GM12878 (cell line): ENCODE data around the gene IRF4. TPM values are rescaled to one million over a fixed set of nuclear protein-coding genes. Genes with fewer than 3 reads are reported as not detected.

ENCODE experiments used
- ATF2 ChIP-seq: IDR thresholded peaks from 2 replicates; pipeline ENCODE4 v1.6.1; 2012; ENCODE audit warnings: low read length, inconsistent platforms
- BCLAF1 ChIP-seq: fragments of 450-650 bp; IDR thresholded peaks from 2 replicates; pipeline ENCODE4 v1.6.1; 2017; ENCODE audit warnings: antibody characterized with exemption, mild to moderate bottlenecking, moderate library complexity
- EP300 ChIP-seq, 2 experiments: fragments of 150-350 bp in 1 of 2; IDR thresholded peaks; 2 replicates each; pipeline ENCODE4 v1.6.1; 2011 to 2012; ENCODE audit warnings: low read depth in 2 of 2, low read length in 2 of 2, borderline replicate concordance in 1 of 2, improper control_type of control experiment in 1 of 2, inconsistent platforms in 1 of 2; ENCODE audit not compliant: control insufficient read depth in 1 of 2
- IKZF1 ChIP-seq: fragments of 450-650 bp; conservative IDR thresholded peaks from 2 replicates; pipeline ENCODE4 v1.6.1; 2017; ENCODE audit warnings: antibody characterized with exemption, mild to moderate bottlenecking
- NFIC ChIP-seq: IDR thresholded peaks from 2 replicates; pipeline ENCODE4 v1.6.1; 2012; ENCODE audit warnings: low read depth, mild to moderate bottlenecking, inconsistent platforms, low read length, moderate library complexity
- POLR2AphosphoS5 ChIP-seq: IDR thresholded peaks from 2 replicates; pipeline ENCODE4 v1.6.1; 2011; ENCODE audit warnings: mild to moderate bottlenecking, low read length, inconsistent platforms
- ZNF217 ChIP-seq: fragments of 450-650 bp; IDR thresholded peaks from 2 replicates; pipeline ENCODE4 v1.6.1; 2017; ENCODE audit warnings: antibody characterized with exemption, mild to moderate bottlenecking
- polyA plus RNA-seq, 11 experiments: library from polyadenylated mRNA; depleted of rRNA in 4 of 11; unstranded in 6 of 11; stranded (reverse) in 5 of 11; fragments of >200 nt; fragmentation: Nextera tagmentation in 4 of 11; fragmentation: Illumina TruSeq in 1 of 11; extraction: Ambion mirVana in 4 of 11; extraction: Trizol in 1 of 11; gene quantifications; 1 replicate in 1 of 11; 2 replicates in 10 of 11; pipeline versions ENCODE4 v1.2.1 to v1.2.3, GENCODE V29; 2011 to 2016; ENCODE audit warnings: inconsistent platforms in 2 of 11, missing spikeins in 2 of 11, low read depth in 1 of 11
- total RNA-seq, 4 experiments: library from RNA; depleted of rRNA in 3 of 4; stranded (reverse); fragments of >200 nt in 3 of 4; fragmentation: Illumina TruSeq in 1 of 4; extraction: Trizol in 1 of 4; gene quantifications; 2 replicates each; pipeline versions ENCODE4 v1.2.1 to v1.2.3, GENCODE V29; 2013 to 2021

The IRF4 gene
- total and polyA plus RNA-seq, 10 of the 15 experiments (the other 5 are each of a cell fraction or from before 2014, with no cell fraction given): 50.0 to 495 (median 257) TPM

- TF ChIP-seq ATF2 (peak; percentile 14), EP300 (IDR thresholded peaks at IDR 0.05; ENCODE audit: borderline replicate concordance in 1 of 2, control insufficient read depth in 1 of 2, low read depth in 2 of 2, low read length in 2 of 2) (no peak), IKZF1 (no peak), POLR2AphosphoS5 (peak; percentile 94), NFIC (0 out of 2 replicates have a peak, but pooled peaks have one; percentile 17), ZNF217 (no peak), BCLAF1 (0 out of 2 replicates have a peak, but pooled peaks have one; percentile 4)
Observed at GRCh38 chr6:402901-403658, 11.5 kb downstream of the IRF4 start (continued).
